Astrocyte (in vitro differentiated cells and primary cell): Measurements from ENCODE around the gene NCK2. TPM values are rescaled to one million over a fixed set of nuclear protein-coding genes. Genes with fewer than 3 reads are reported as not detected.

Experiments
- DNase-seq: peaks from one replicate; pipeline ENCODE4 v3.0.0-alpha.2; 2010; ENCODE audit warnings: low read depth
- FAIRE-seq: peaks from 2 replicates; lab custom pipeline; 2011; peaks lifted over from hg19 to GRCh38; lab: Jason Lieb, UNC
- H2AFZ ChIP-seq: 2 replicates; pipeline ENCODE4 v1.6.0; 2012; ENCODE audit warnings: low read depth, low read length, inconsistent platforms
- H3K27ac ChIP-seq: 2 replicates; pipeline ENCODE4 v1.5.1; 2011; ENCODE audit warnings: low read depth, low read length, inconsistent platforms
- H3K27me3 ChIP-seq: 2 replicates; pipeline ENCODE4 v1.6.0; 2011; ENCODE audit warnings: low read length, inconsistent platforms; ENCODE audit not compliant: insufficient read depth
- H3K36me3 ChIP-seq: 2 replicates; pipeline ENCODE4 v1.5.1; 2011; ENCODE audit warnings: low read length, inconsistent platforms; ENCODE audit not compliant: insufficient read depth
- H3K4me1 ChIP-seq: 2 replicates; pipeline ENCODE4 v1.5.1; 2011; ENCODE audit warnings: low read length, inconsistent platforms; ENCODE audit not compliant: insufficient read depth
- H3K4me2 ChIP-seq: 2 replicates; pipeline ENCODE4 v1.6.0; 2012; ENCODE audit warnings: low read length, inconsistent platforms
- H3K4me3 ChIP-seq: 2 replicates; pipeline ENCODE4 v1.5.1; 2011; ENCODE audit warnings: low read depth, mild to moderate bottlenecking, low read length, inconsistent platforms; ENCODE audit not compliant: insufficient read depth
- H3K79me2 ChIP-seq: 2 replicates; pipeline ENCODE4 v1.6.0; 2012; ENCODE audit warnings: mild to moderate bottlenecking, low read length, inconsistent platforms; ENCODE audit not compliant: insufficient read depth
- H3K9ac ChIP-seq: 2 replicates; pipeline ENCODE4 v1.6.0; 2012; ENCODE audit warnings: mild to moderate bottlenecking, low read length, inconsistent platforms
- H3K9me3 ChIP-seq: 2 replicates; pipeline ENCODE4 v1.5.1; 2012; ENCODE audit warnings: low read depth, mild to moderate bottlenecking, low read length, inconsistent platforms; ENCODE audit not compliant: insufficient read depth
- H4K20me1 ChIP-seq: 2 replicates; pipeline ENCODE4 v1.6.0; 2012; ENCODE audit warnings: low read length, inconsistent platforms; ENCODE audit not compliant: insufficient read depth
- H3K27ac Mint-ChIP-seq: one replicate; pipeline ENCODE4 v1.8.0; 2021; ENCODE audit warnings: mild to moderate bottlenecking, mixed read lengths; ENCODE audit not compliant: unreplicated experiment
- H3K27me3 Mint-ChIP-seq: one replicate; pipeline ENCODE4 v1.8.0; 2021; ENCODE audit warnings: low read depth, mixed read lengths; ENCODE audit not compliant: unreplicated experiment
- H3K36me3 Mint-ChIP-seq: one replicate; pipeline ENCODE4 v1.8.0; 2021; ENCODE audit warnings: low read depth, mixed read lengths; ENCODE audit not compliant: unreplicated experiment
- H3K4me1 Mint-ChIP-seq: one replicate; pipeline ENCODE4 v1.8.0; 2021; ENCODE audit warnings: low read depth, mixed read lengths; ENCODE audit not compliant: unreplicated experiment
- H3K4me3 Mint-ChIP-seq: one replicate; pipeline ENCODE4 v1.8.0; 2021; ENCODE audit warnings: mild to moderate bottlenecking, moderate library complexity, mixed read lengths; ENCODE audit not compliant: unreplicated experiment
- H3K9me3 Mint-ChIP-seq: one replicate; pipeline ENCODE4 v1.8.0; 2021; ENCODE audit warnings: mild to moderate bottlenecking, mixed read lengths; ENCODE audit not compliant: unreplicated experiment
- EZH2 ChIP-seq: IDR thresholded peaks from 2 replicates; pipeline ENCODE4 v1.6.1; 2012; ENCODE audit warnings: mild to moderate bottlenecking, low read length, inconsistent platforms; ENCODE audit not compliant: insufficient read depth
- total RNA-seq: library from RNA; stranded (reverse); gene quantifications from 2 replicates; pipeline ENCODE4 v1.2.1, GENCODE V29; 2021
- TF ChIP-seq, protein P1 (sequence below): IDR thresholded peaks from 2 replicates; pipeline ENCODE4 v1.5.1; 2011; ENCODE audit warnings: low read depth, mild to moderate bottlenecking, inconsistent platforms, low read length, moderate library complexity; ENCODE audit not compliant: insufficient read depth

Gene NCK2
- total RNA-seq, 1 donor from 2014 or later, result 61.6 TPM

DNA sequence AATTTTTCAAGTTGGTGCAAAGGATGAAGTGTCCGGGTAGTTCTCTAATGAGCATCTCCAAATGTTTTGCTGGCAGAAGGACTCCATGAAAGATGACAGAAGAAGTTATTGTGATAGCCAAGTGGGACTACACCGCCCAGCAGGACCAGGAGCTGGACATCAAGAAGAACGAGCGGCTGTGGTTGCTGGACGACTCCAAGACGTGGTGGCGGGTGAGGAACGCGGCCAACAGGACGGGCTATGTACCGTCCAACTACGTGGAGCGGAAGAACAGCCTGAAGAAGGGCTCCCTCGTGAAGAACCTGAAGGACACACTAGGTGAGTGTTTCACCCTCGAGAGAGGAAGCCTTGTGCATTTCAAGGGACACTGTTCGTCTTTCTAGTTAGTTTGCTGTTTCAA, 110.3 kb downstream of the NCK2 start:
- H3K4me3 ChIP-seq, result no peak overlapping the region
- Mint-ChIP-seq H3K36me3 (peaks cover 8% of the 10 kb centered on the region), H3K4me1 (peaks cover 13% of the 10 kb centered on the region), H3K27ac (no peak overlapping the region), H3K9me3 (no peaks in the 10 kb centered on the region), H3K27me3 (no peaks in the 10 kb centered on the region), H3K4me3 (no peak overlapping the region)
- TF ChIP-seq EZH2, result no peak
- TF ChIP-seq, protein P1, sequence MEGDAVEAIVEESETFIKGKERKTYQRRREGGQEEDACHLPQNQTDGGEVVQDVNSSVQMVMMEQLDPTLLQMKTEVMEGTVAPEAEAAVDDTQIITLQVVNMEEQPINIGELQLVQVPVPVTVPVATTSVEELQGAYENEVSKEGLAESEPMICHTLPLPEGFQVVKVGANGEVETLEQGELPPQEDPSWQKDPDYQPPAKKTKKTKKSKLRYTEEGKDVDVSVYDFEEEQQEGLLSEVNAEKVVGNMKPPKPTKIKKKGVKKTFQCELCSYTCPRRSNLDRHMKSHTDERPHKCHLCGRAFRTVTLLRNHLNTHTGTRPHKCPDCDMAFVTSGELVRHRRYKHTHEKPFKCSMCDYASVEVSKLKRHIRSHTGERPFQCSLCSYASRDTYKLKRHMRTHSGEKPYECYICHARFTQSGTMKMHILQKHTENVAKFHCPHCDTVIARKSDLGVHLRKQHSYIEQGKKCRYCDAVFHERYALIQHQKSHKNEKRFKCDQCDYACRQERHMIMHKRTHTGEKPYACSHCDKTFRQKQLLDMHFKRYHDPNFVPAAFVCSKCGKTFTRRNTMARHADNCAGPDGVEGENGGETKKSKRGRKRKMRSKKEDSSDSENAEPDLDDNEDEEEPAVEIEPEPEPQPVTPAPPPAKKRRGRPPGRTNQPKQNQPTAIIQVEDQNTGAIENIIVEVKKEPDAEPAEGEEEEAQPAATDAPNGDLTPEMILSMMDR, result no peak
- H3K9me3 ChIP-seq, result no peaks in the 10 kb centered on the region
- no peaks in the 10 kb centered on the region for H3K4me1 ChIP-seq
- DNase-seq (no peak), FAIRE-seq (no peak)
- H3K27ac ChIP-seq, result no peak overlapping the region
- peaks cover 46% of the 10 kb centered on the region for H3K79me2 ChIP-seq
- H3K4me2 ChIP-seq, result no peak overlapping the region
- no peaks in the 10 kb centered on the region for H3K27me3 ChIP-seq
- peaks cover 67% of the 10 kb centered on the region for H4K20me1 ChIP-seq
- peaks cover 2% of the 10 kb centered on the region for H3K36me3 ChIP-seq
- H2AFZ ChIP-seq, result no peak overlapping the region
- H3K9ac ChIP-seq, result no peak overlapping the region

DNA sequence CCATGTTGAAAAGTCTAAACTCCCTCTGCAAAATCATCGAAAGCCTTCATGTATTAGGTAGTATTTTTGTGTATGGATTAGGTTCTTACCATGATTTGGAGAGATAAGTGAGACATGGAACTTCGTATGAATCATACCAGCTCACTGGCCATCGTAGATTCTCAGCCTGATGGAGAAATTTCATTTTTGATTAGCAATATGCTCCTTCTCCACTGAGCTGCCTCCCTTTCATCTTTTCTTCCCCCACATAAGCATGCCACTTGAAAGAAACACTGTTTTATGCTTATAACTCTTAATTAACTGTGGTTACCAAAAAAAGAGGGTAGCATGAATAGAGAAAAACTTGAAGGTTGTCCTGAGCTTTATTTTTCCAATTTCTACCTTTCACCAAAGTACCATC, 111.9 kb downstream of the NCK2 start:
- Histone ChIP-seq H3K4me2 (no peak overlapping the region), H3K27me3 (no peaks in the 10 kb centered on the region), H3K27ac (no peak overlapping the region), H4K20me1 (peaks cover 58% of the 10 kb centered on the region), H3K79me2 (peaks cover 42% of the 10 kb centered on the region), H3K9ac (no peak overlapping the region), H3K4me1 (no peaks in the 10 kb centered on the region), H3K36me3 (peaks cover 2% of the 10 kb centered on the region), H3K4me3 (no peak overlapping the region), H3K9me3 (no peaks in the 10 kb centered on the region), H2AFZ (no peak overlapping the region)
- Mint-ChIP-seq H3K27me3 (no peaks in the 10 kb centered on the region), H3K4me1 (peaks cover 15% of the 10 kb centered on the region), H3K27ac (no peak overlapping the region), H3K4me3 (no peak overlapping the region), H3K9me3 (no peaks in the 10 kb centered on the region), H3K36me3 (peaks cover 10% of the 10 kb centered on the region)
- no peak for DNase-seq
- TF ChIP-seq EZH2, result no peak
- TF ChIP-seq, protein P1, result no peak
- no peak for FAIRE-seq

DNA sequence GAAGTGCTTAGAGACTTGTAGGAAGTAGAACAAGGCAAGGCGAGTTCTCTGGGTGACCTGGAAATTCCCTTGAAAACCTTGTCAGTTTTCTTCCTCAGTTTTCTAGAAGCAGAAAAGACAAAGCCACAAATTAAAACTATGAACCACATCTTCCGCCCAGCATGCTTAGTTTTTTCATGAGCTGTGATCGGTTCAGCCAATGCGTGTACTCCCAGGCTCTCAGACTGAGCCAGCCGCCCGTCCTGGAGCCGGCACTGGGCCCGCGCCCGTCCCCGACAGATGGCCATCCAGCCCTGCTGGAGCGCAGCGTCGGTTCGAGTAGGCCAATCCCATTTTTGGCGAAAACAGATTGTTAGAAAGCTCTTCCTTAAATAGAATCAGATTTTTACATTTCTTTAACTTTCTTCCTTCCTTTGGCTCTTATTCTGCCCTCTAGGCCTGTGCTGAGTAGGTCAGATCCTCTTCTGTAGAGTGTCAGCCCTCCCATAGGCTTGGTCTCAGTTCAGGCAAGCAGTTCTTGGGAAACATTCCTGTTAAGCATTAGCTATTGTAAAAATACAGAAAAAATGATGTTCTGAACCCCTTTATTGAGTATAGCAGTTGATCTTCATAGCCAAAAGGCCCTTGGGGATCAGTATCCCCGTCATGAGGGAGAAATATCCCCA, 112.5 kb downstream of the NCK2 start:
- H3K27ac Mint-ChIP-seq, result no peak overlapping the region

More for the DNA sequence above, 112.5 kb downstream of the NCK2 start:
- Histone ChIP-seq H3K27me3 (no peaks in the 10 kb centered on the region), H3K9me3 (no peaks in the 10 kb centered on the region), H3K36me3 (peaks cover 2% of the 10 kb centered on the region), H3K27ac (no peak overlapping the region), H3K4me1 (no peaks in the 10 kb centered on the region), H4K20me1 (peaks cover 58% of the 10 kb centered on the region), H3K4me2 (no peak overlapping the region), H3K79me2 (peaks cover 36% of the 10 kb centered on the region), H2AFZ (no peak overlapping the region), H3K4me3 (no peak overlapping the region), H3K9ac (no peak overlapping the region)
- FAIRE-seq (no peak), DNase-seq (no peak)
- TF ChIP-seq EZH2, result no peak
- TF ChIP-seq, protein P1, result no peak
- Mint-ChIP-seq H3K27me3 (no peaks in the 10 kb centered on the region), H3K36me3 (peaks cover 10% of the 10 kb centered on the region), H3K4me3 (no peak overlapping the region), H3K9me3 (no peaks in the 10 kb centered on the region), H3K4me1 (peaks cover 15% of the 10 kb centered on the region)
